ENCODE data around the gene MRPS23.

- no peak for TF ChIP-seq CTCF (IDR thresholded peaks at IDR 0.05 in 8 of 11, conservative IDR thresholded peaks at IDR 0.05 in 3 of 11)
- TF ChIP-seq POLR2AphosphoS5 (IDR thresholded peaks at IDR 0.05): no peak
- TF ChIP-seq POLR2A (IDR thresholded peaks at IDR 0.05): no peak
Measured at GRCh38 chr17:57862694-57863667, 13.1 kb upstream of the MRPS23 start.
